HEK293 (cell line): ENCODE results near the gene ZKSCAN3.
A peak's percentile ranks its signal among the peaks of the same experiment; 100 is the strongest.

Experiments
- CTCF ChIA-PET: fragments of 350-600 bp; formaldehyde crosslinking; extraction: SDS; loops from one replicate; lab custom pipeline; 2021; ENCODE audit warnings: antibody characterized with exemption; lab: Yijun Ruan, JAX
- POLR2A ChIA-PET: fragments of 300-600 bp; formaldehyde crosslinking; extraction: SDS; loops from one replicate; lab custom pipeline; 2020; ENCODE audit warnings: antibody characterized with exemption, inconsistent platforms; lab: Yijun Ruan, JAX
- H3K27ac ChIP-seq: fragments of 200-500 bp; sonication (Bioruptor generic); 2 replicates; pipeline ENCODE4 v1.5.1; 2014; ENCODE audit warnings: low read depth, low read length, control low read depth, inconsistent platforms; ENCODE audit errors: extremely low read depth
- H3K36me3 ChIP-seq, 2 experiments: fragments of 200-500 bp in 1 of 2; sonication (Bioruptor generic) in 1 of 2; 1 replicate in 1 of 2; 2 replicates in 1 of 2; pipeline ENCODE4 v1.5.1; 2014 to 2017; ENCODE audit warnings: inconsistent platforms in 2 of 2, low read length in 2 of 2; ENCODE audit not compliant: control insufficient read depth in 2 of 2, insufficient read depth in 1 of 2
- H3K4me1 ChIP-seq: fragments of 200-500 bp; sonication (Bioruptor generic); 2 replicates; pipeline ENCODE4 v1.5.1; 2014; ENCODE audit warnings: mild to moderate bottlenecking, low read length, inconsistent platforms; ENCODE audit not compliant: control insufficient read depth, insufficient read depth
- H3K4me3 ChIP-seq: 2 replicates; pipeline ENCODE4 v1.5.1; 2011; ENCODE audit warnings: low read depth, mild to moderate bottlenecking, control low read depth, low read length, moderate library complexity
- H3K9me3 ChIP-seq: fragments of 200-500 bp; sonication (Bioruptor generic); 2 replicates; pipeline ENCODE4 v1.5.1; 2014; ENCODE audit warnings: low read depth, low read length, inconsistent platforms; ENCODE audit not compliant: control insufficient read depth, insufficient read depth
- CTCF ChIP-seq: fragments of 450-650 bp; formaldehyde crosslinking; IDR thresholded peaks from 2 replicates; pipeline ENCODE4 v1.5.1; 2016; ENCODE audit warnings: missing biosample characterization, missing genetic modification characterization
- GLI2 ChIP-seq: fragments of 450-650 bp; formaldehyde crosslinking; IDR thresholded peaks from 2 replicates; pipeline ENCODE4; 2017; ENCODE audit warnings: missing biosample characterization, missing genetic modification characterization, low read depth, borderline replicate concordance
- MYNN ChIP-seq: fragments of 450-650 bp; formaldehyde crosslinking; IDR thresholded peaks from 2 replicates; pipeline ENCODE4 v1.5.1; 2016; ENCODE audit warnings: missing biosample characterization, missing genetic modification characterization, borderline replicate concordance
- MZF1 ChIP-seq: fragments of 450-650 bp; formaldehyde crosslinking; IDR thresholded peaks from 2 replicates; pipeline ENCODE4 v1.5.1; 2017; ENCODE audit warnings: missing biosample characterization, missing genetic modification characterization, borderline replicate concordance
- SCRT2 ChIP-seq: fragments of 450-650 bp; formaldehyde crosslinking; IDR thresholded peaks from 2 replicates; pipeline ENCODE4 v1.5.1; 2016; ENCODE audit warnings: missing biosample characterization, missing genetic modification characterization
- YY2 ChIP-seq: fragments of 450-650 bp; formaldehyde crosslinking; IDR thresholded peaks from 2 replicates; pipeline ENCODE4 v1.5.1; 2016; ENCODE audit warnings: missing biosample characterization, missing genetic modification characterization
- ZBTB26 ChIP-seq: fragments of 450-650 bp; formaldehyde crosslinking; optimal IDR thresholded peaks from 2 replicates; pipeline ENCODE3; 2016; ENCODE audit warnings: missing biosample characterization, mild to moderate bottlenecking, missing genetic modification characterization
- ZBTB48 ChIP-seq: fragments of 450-650 bp; formaldehyde crosslinking; IDR thresholded peaks from 2 replicates; pipeline ENCODE4 v1.5.1; 2016; ENCODE audit warnings: missing biosample characterization, missing genetic modification characterization
- ZEB2 ChIP-seq: fragments of 450-650 bp; formaldehyde crosslinking; IDR thresholded peaks from 2 replicates; pipeline ENCODE4 v1.5.1; 2016; ENCODE audit warnings: missing biosample characterization, missing genetic modification characterization
- ZNF148 ChIP-seq: fragments of 450-650 bp; formaldehyde crosslinking; IDR thresholded peaks from 2 replicates; pipeline ENCODE4 v1.5.0; 2017; ENCODE audit warnings: missing biosample characterization, missing genetic modification characterization, borderline replicate concordance
- ZNF23 ChIP-seq: fragments of 450-650 bp; formaldehyde crosslinking; IDR thresholded peaks from 2 replicates; pipeline ENCODE4 v1.5.1; 2016; ENCODE audit warnings: missing biosample characterization, missing genetic modification characterization, borderline replicate concordance
- ZNF280D ChIP-seq: fragments of 450-650 bp; formaldehyde crosslinking; IDR thresholded peaks from 2 replicates; pipeline ENCODE4 v1.5.1; 2016; ENCODE audit warnings: missing biosample characterization, missing genetic modification characterization
- ZNF292 ChIP-seq: fragments of 450-650 bp; formaldehyde crosslinking; IDR thresholded peaks from 2 replicates; pipeline ENCODE4 v1.5.1; 2016; ENCODE audit warnings: low read depth, missing biosample characterization, missing genetic modification characterization, borderline replicate concordance
- ZNF341 ChIP-seq: fragments of 450-650 bp; formaldehyde crosslinking; IDR thresholded peaks from 2 replicates; pipeline ENCODE4; 2016; ENCODE audit warnings: low read depth, missing biosample characterization, missing genetic modification characterization
- ZNF391 ChIP-seq: fragments of 450-650 bp; formaldehyde crosslinking; IDR thresholded peaks from 2 replicates; pipeline ENCODE4 v1.5.1; 2016; ENCODE audit warnings: low read depth, missing biosample characterization, missing genetic modification characterization, borderline replicate concordance
- ZNF501 ChIP-seq: fragments of 450-650 bp; formaldehyde crosslinking; IDR thresholded peaks from 2 replicates; pipeline ENCODE4 v1.5.1; 2016; ENCODE audit warnings: missing biosample characterization, missing genetic modification characterization
- ZNF513 ChIP-seq: fragments of 450-650 bp; IDR thresholded peaks from 2 replicates; pipeline ENCODE4 v1.5.1; 2018; ENCODE audit warnings: missing biosample characterization, missing genetic modification characterization
- ZNF544 ChIP-seq: fragments of 450-650 bp; formaldehyde crosslinking; IDR thresholded peaks from 2 replicates; pipeline ENCODE4 v1.5.0; 2017; ENCODE audit warnings: missing biosample characterization, missing genetic modification characterization
- ZNF610 ChIP-seq: fragments of 450-650 bp; formaldehyde crosslinking; IDR thresholded peaks from 2 replicates; pipeline ENCODE4 v1.5.1; 2016; ENCODE audit warnings: missing biosample characterization, missing genetic modification characterization, borderline replicate concordance
- ZNF677 ChIP-seq: fragments of 450-650 bp; IDR thresholded peaks from 2 replicates; pipeline ENCODE4 v1.5.0; 2018; ENCODE audit warnings: missing biosample characterization, mild to moderate bottlenecking, missing genetic modification characterization, moderate library complexity
- ZNF776 ChIP-seq: fragments of 450-650 bp; formaldehyde crosslinking; IDR thresholded peaks from 2 replicates; pipeline ENCODE4 v1.5.0; 2017; ENCODE audit warnings: missing biosample characterization, missing genetic modification characterization, borderline replicate concordance
- ZSCAN4 ChIP-seq: fragments of 450-650 bp; formaldehyde crosslinking; IDR thresholded peaks from 2 replicates; pipeline ENCODE4 v1.5.1; 2017; ENCODE audit warnings: missing biosample characterization, missing genetic modification characterization

Gene ZKSCAN3

GRCh38 chr6:28353981-28354676 is 4.4 kb downstream of the ZKSCAN3 start (continued):
- TF ChIP-seq ZNF513 (tag by site-specific recombination) (no peak), ZNF610 (tag by site-specific recombination) (peak; percentile 83; the same call in 1 of the 2 replicates), ZNF341 (tag by site-specific recombination) (peak; percentile 49), ZEB2 (tag by site-specific recombination) (no peak), YY2 (tag by site-specific recombination) (no peak), CTCF (tag by site-specific recombination) (no peak), GLI2 (tag by site-specific recombination) (no peak), ZNF292 (no peak), ZNF280D (tag by site-specific recombination) (no peak)

GRCh38 chr6:28354688-28355554 is 5.2 kb downstream of the ZKSCAN3 start:
- Histone ChIP-seq H3K27ac (no peak overlapping the region), H3K4me3 (no peak overlapping the region), H3K4me1 (peaks cover 4% of the 10 kb centered on the region; the same call in 1 of the 2 replicates), H3K9me3 (no peaks in the 10 kb centered on the region), H3K36me3 (peaks cover 0 to 11% of the 10 kb centered on the region in 2 experiments; a peak in 1 of 3 replicates)
- ChIA-PET POLR2A (interaction anchor here (0.6 to 1.8 kb wide), 21 partner anchors 10 to 517 kb away, joined by 3 to 22 read pairs (median 5); partner anchors contain the start of genes PGBD1, ZKSCAN4, ZKSCAN8 and ZSCAN16), CTCF (interaction anchor here (0.7 to 2.8 kb wide), 28 partner anchors 8 to 459 kb away, joined by 3 to 19 read pairs (median 6); partner anchors contain the start of genes PGBD1, ZKSCAN8 and ZSCAN26)
- no peak for TF ChIP-seq MZF1 (tag by site-specific recombination)
- TF ChIP-seq ZNF148 (tag by site-specific recombination): no peak
- TF ChIP-seq ZBTB26: no peak
- no peak for TF ChIP-seq SCRT2 (tag by site-specific recombination)
- TF ChIP-seq ZNF544: no peak
- no peak for TF ChIP-seq ZNF776 (tag by site-specific recombination)
- TF ChIP-seq ZSCAN4: no peak
- no peak for TF ChIP-seq ZBTB48 (tag by site-specific recombination)
- no peak for TF ChIP-seq MYNN (tag by site-specific recombination)
- no peak for TF ChIP-seq ZNF677 (tag by site-specific recombination)
- no peak for TF ChIP-seq ZNF391
- TF ChIP-seq ZNF23 (tag by site-specific recombination): no peak
- no peak for TF ChIP-seq ZNF501 (tag by site-specific recombination)
